Measurements from ENCODE around the gene FRMD8.

Gene FRMD8

DNA sequence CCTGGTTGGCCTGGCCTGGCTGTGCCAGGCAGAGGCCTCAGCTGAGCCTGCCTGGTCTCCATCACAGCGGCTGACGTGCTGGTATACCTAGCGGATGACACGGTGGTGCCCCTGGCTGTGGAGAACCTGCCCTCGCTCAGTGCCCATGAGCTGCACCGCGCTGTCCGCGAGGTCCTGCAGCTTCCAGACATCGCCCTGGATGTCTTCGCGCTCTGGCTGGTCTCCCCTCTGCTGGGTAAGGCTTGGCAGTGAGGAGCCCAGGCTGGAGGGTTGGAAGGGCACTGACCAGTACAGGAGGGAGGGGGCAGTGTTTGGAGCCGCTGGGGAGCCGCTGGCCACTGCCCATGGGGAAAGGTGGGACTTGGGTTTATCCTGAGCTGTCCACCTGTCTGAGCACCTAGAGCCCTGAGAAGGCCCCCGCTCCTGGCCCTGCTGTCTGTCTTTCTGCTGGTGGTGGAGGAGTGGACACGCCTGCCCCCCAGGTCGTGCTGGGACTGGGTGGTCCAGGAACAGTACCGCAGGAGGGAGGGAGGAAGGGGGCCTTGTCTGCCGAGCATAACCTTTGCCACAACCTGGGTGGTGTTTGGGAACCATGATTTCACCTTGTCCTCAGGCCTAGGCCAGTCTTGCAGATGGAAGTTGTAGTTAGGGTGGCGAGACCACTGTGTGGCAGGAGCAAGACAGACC is 3.0 kb downstream of the FRMD8 start:
- TF ChIP-seq, protein P1, sequence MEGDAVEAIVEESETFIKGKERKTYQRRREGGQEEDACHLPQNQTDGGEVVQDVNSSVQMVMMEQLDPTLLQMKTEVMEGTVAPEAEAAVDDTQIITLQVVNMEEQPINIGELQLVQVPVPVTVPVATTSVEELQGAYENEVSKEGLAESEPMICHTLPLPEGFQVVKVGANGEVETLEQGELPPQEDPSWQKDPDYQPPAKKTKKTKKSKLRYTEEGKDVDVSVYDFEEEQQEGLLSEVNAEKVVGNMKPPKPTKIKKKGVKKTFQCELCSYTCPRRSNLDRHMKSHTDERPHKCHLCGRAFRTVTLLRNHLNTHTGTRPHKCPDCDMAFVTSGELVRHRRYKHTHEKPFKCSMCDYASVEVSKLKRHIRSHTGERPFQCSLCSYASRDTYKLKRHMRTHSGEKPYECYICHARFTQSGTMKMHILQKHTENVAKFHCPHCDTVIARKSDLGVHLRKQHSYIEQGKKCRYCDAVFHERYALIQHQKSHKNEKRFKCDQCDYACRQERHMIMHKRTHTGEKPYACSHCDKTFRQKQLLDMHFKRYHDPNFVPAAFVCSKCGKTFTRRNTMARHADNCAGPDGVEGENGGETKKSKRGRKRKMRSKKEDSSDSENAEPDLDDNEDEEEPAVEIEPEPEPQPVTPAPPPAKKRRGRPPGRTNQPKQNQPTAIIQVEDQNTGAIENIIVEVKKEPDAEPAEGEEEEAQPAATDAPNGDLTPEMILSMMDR (IDR thresholded peaks at IDR 0.05; ENCODE audit: extremely low read depth, missing control alignments) = no peak

DNA sequence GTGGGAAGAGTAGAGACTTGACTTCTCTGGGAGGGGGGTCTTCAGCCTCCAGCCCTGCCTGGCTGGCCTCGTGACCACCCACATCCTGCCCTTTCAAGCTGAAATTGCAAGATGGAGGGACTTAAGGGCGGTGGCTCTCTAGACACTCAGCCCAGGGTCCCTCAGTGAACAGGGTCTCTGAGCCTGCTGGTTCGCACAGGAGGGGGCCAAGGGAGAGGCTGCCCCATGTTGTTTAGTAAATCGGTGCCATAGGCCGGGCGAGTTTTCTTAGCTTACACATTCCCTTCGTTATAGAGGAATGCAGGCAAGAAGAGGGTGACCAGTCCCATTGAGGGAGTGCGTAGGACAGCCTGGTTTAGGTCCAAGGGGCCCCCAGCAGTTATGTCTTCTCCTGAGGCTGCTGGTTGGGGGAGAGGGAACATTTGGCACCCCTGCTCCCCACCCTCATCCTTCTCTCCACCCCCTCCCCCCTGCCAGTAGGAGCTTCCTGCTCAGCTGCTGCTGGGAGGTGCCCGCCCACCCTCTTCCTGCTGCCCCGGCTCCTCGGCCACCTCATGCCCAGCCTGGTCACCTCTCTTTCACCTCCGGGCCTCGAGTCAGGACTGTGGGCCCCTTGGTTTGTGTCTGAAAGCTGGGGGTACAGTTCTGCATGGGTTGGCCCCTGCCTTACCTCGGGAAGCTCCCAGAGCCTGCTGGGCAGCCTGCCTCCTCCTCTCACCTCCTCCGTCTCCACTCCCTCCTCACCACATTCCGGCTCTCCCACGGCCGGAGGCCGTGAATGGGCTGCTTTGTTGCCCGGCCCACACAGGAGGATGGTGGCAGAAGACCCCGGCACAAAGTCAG is 3.9 kb downstream of the FRMD8 start:
- TF ChIP-seq, protein P1 (IDR thresholded peaks at IDR 0.05; ENCODE audit: extremely low read depth, missing control alignments) = no peak
- DNase-seq (ENCODE audit: low spot score) = peak; percentile 17

More for the DNA sequence above, 3.0 kb downstream of the FRMD8 start:
- DNase-seq (ENCODE audit: low spot score) = no peak

DNA sequence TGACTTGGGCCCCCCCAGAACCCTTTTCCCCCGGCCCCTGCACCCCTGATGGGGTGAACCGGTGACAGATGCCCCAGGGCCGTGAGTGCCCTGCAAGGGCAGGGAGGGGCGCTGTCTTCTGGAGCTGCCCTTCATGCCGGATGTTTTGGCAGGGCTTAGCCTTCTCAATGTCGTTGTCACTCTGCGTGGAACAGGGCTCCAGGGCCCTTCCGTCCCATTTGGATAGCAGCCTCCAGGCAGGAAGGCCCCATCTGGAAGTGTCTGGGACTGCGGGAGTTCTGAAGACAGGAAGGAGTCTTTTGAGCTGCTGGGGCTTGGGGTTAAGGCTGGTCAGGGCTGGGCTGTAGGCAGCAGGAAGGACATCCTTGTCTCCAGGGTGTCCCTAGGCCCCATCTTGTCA is 4.6 kb downstream of the FRMD8 start:
- TF ChIP-seq, protein P1 (IDR thresholded peaks at IDR 0.05; ENCODE audit: extremely low read depth, missing control alignments) = no peak
- peak; percentile 25 for DNase-seq (ENCODE audit: low spot score)

DNA sequence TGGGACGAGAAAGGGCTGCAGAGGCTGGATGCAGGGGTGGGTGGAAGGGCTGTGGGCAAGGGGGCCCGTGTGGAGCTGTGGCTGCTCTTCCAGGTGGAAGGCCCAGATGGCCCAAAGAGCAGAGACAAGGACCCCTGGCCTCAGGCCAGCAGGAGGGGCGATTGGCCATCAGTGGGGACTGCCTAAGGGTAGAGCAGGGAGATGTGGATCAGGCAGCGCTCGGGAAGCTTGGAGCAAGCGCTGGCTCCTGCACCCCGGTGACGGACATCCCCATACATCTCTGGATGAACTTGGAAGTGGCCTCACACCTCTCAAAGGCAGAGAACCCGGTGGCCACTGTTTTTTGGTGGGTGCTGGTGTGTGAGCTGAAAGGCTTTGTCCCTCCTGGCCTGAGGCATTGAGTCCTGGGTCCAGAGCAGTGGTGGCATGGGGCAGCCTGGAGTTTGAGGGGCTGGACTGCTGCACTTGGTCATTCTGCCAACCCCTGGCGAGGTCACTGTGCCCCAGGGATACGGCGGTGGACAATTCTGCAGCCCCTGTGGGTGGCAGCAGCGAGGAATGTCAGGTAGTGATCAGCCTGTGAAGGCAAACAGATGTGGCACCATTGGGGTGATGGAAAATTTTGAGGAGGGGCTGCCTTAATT is 5.9 kb downstream of the FRMD8 start:
- DNase-seq (ENCODE audit: low spot score) = no peak
- TF ChIP-seq, protein P1 (IDR thresholded peaks at IDR 0.05; ENCODE audit: extremely low read depth, missing control alignments) = no peak

DNA sequence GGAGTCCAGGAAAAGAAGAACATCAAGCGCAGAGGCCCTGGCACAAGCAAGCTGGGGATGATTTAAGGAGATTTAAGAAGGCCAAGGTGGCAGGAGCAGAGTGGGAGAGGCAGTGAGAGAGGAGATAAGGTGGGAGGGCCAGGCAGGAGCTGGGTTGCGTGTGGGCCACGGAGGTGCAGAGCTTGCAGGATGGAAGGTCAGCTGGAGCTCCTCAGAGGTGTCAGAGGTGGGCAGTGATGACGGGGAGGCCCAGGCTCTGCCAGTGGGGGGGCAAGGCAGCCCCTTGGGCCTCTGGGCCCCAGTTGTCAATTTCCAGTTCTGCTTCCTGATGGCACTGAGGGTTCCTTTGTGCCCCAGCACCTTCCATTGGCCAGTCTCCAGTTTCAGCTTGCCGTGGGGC is 6.5 kb downstream of the FRMD8 start:
- DNase-seq (ENCODE audit: low spot score) = no peak
- TF ChIP-seq, protein P1 (IDR thresholded peaks at IDR 0.05; ENCODE audit: extremely low read depth, missing control alignments) = no peak

DNA sequence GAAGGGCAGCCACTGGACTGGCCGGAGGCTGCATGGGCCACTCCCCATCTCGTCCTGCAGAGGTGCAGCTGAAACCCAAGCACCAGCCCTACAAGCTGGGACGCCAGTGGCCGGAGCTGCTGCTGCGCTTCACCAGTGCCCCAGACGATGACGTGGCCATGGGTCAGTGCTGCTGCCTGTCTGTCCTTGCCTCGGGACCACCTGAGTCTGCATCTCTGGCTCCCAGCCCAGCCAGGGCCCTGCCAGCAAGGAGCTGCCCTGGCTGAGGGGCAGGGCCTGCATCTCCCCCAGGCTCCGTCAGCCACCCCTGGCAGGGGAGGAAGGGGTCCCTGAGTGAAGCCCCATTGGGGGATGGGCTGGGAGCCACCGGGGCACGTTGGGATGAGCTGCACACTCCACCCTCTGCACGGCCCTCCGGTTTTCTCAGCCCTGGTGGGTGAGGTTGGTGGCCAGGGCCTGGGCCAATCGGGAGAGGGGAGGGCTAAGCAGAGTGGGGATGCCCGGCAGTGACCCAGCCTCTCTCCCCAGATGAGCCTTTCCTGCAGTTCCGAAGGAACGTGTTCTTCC is 7.2 kb downstream of the FRMD8 start:
- TF ChIP-seq, protein P1 (IDR thresholded peaks at IDR 0.05; ENCODE audit: extremely low read depth, missing control alignments) = no peak

More for the DNA sequence above, 7.2 kb downstream of the FRMD8 start:
- no peak for DNase-seq (ENCODE audit: low spot score)
